Stimulated activated memory B cell treated with anti-CD40 and anti-IgM and Interleukin-4, amounts not matched to agents 10 μg/mL and 1 μg/mL and 100 μg/mL, for 72 hours (primary cell): ENCODE results near the gene SERPINA5.
"Not testable (repeated sequence)": the region's sequence is repeated elsewhere in the genome, so short reads cannot be mapped to it uniquely, and the experiment has no call there.

Source experiments
- ATAC-seq: fragments of 150-1000 bp; cut with Tn5 transposase; 2 replicates; pipeline ENCODE4 v1.10.0; 2021
- H3K27ac Mint-ChIP-seq: one replicate; pipeline ENCODE4 v1.8.0; 2022; ENCODE audit warnings: mild to moderate bottlenecking, mixed read lengths
- H3K27me3 Mint-ChIP-seq: one replicate; pipeline ENCODE4 v1.8.0; 2022; ENCODE audit warnings: mixed read lengths
- H3K36me3 Mint-ChIP-seq: one replicate; pipeline ENCODE4 v1.8.0; 2022; ENCODE audit warnings: mixed read lengths
- H3K4me1 Mint-ChIP-seq: one replicate; pipeline ENCODE4 v1.8.0; 2022; ENCODE audit warnings: mixed read lengths
- H3K4me3 Mint-ChIP-seq: one replicate; pipeline ENCODE4 v1.8.0; 2022; ENCODE audit warnings: mild to moderate bottlenecking, moderate library complexity, mixed read lengths
- H3K9me3 Mint-ChIP-seq: one replicate; pipeline ENCODE4 v1.8.0; 2022; ENCODE audit warnings: mixed read lengths

Gene SERPINA5

GRCh38 chr14:94562941-94563883 lies 18.0 kb upstream of the SERPINA5 start:
- Mint-ChIP-seq H3K27me3 (no peaks in the 10 kb centered on the region), H3K27ac (no peak overlapping the region), H3K36me3 (no peaks in the 10 kb centered on the region), H3K9me3 (peaks cover 8% of the 10 kb centered on the region), H3K4me1 (no peaks in the 10 kb centered on the region), H3K4me3 (no peak overlapping the region)
- ATAC-seq, result no peak

GRCh38 chr14:94564381-94564780 lies 16.8 kb upstream of the SERPINA5 start:
- H3K36me3 Mint-ChIP-seq, result no peaks in the 10 kb centered on the region
- peaks cover 8% of the 10 kb centered on the region for H3K9me3 Mint-ChIP-seq
- ATAC-seq, result no peak
- H3K4me3 Mint-ChIP-seq, result no peak overlapping the region
- no peaks in the 10 kb centered on the region for H3K27me3 Mint-ChIP-seq
- no peaks in the 10 kb centered on the region for H3K4me1 Mint-ChIP-seq
- H3K27ac Mint-ChIP-seq, result no peak overlapping the region

GRCh38 chr14:94568186-94568585 lies 13.0 kb upstream of the SERPINA5 start:
- no peaks in the 10 kb centered on the region for H3K27me3 Mint-ChIP-seq
- no peaks in the 10 kb centered on the region for H3K36me3 Mint-ChIP-seq
- H3K4me1 Mint-ChIP-seq, result no peaks in the 10 kb centered on the region
- no peak overlapping the region for H3K4me3 Mint-ChIP-seq
- peaks cover 8% of the 10 kb centered on the region for H3K9me3 Mint-ChIP-seq
- no peak overlapping the region for H3K27ac Mint-ChIP-seq
- no peak for ATAC-seq

GRCh38 chr14:94569381-94570001 lies 11.7 kb upstream of the SERPINA5 start:
- H3K4me3 Mint-ChIP-seq, result no peak overlapping the region
- H3K4me1 Mint-ChIP-seq, result no peaks in the 10 kb centered on the region
- peaks cover 8% of the 10 kb centered on the region for H3K9me3 Mint-ChIP-seq
- ATAC-seq, result no peak
- H3K27me3 Mint-ChIP-seq, result no peaks in the 10 kb centered on the region
- no peaks in the 10 kb centered on the region for H3K36me3 Mint-ChIP-seq
- H3K27ac Mint-ChIP-seq, result no peak overlapping the region

GRCh38 chr14:94570002-94570400 lies 11.2 kb upstream of the SERPINA5 start:
- ATAC-seq, result peak; percentile 32
- Mint-ChIP-seq H3K27me3 (no peaks in the 10 kb centered on the region), H3K27ac (no peak overlapping the region), H3K4me3 (no peak overlapping the region), H3K4me1 (no peaks in the 10 kb centered on the region), H3K36me3 (no peaks in the 10 kb centered on the region), H3K9me3 (peaks cover 5% of the 10 kb centered on the region)

- Mint-ChIP-seq H3K9me3 (peaks cover 5% of the 10 kb centered on the region), H3K4me3 (no peak overlapping the region), H3K4me1 (no peaks in the 10 kb centered on the region), H3K27ac (no peak overlapping the region), H3K36me3 (no peaks in the 10 kb centered on the region), H3K27me3 (no peaks in the 10 kb centered on the region)
- ATAC-seq, result no peak
Measured at GRCh38 chr14:94570440-94570839, 10.8 kb upstream of the SERPINA5 start.

GRCh38 chr14:94571395-94571794 lies 9.8 kb upstream of the SERPINA5 start:
- ATAC-seq, result no peak
- Mint-ChIP-seq H3K36me3 (no peaks in the 10 kb centered on the region), H3K4me1 (no peaks in the 10 kb centered on the region), H3K27ac (no peak overlapping the region), H3K4me3 (no peak overlapping the region), H3K27me3 (no peaks in the 10 kb centered on the region), H3K9me3 (peaks cover 2% of the 10 kb centered on the region)

- ATAC-seq, result no peak
Measured at GRCh38 chr14:94571950-94572349, 9.3 kb upstream of the SERPINA5 start.

GRCh38 chr14:94572637-94573303 lies 8.5 kb upstream of the SERPINA5 start:
- Mint-ChIP-seq H3K27ac (no peak overlapping the region), H3K36me3 (no peaks in the 10 kb centered on the region)
- no peak for ATAC-seq

More at GRCh38 chr14:94571950-94572349, 9.3 kb upstream of the SERPINA5 start:
- no peaks in the 10 kb centered on the region for H3K9me3 Mint-ChIP-seq
- H3K36me3 Mint-ChIP-seq, result no peaks in the 10 kb centered on the region
- no peak overlapping the region for H3K27ac Mint-ChIP-seq
- H3K4me1 Mint-ChIP-seq, result no peaks in the 10 kb centered on the region
- no peak overlapping the region for H3K4me3 Mint-ChIP-seq
- no peaks in the 10 kb centered on the region for H3K27me3 Mint-ChIP-seq

GRCh38 chr14:94573475-94574277 lies 7.5 kb upstream of the SERPINA5 start:
- Mint-ChIP-seq H3K27ac (no peak overlapping the region), H3K27me3 (no peaks in the 10 kb centered on the region), H3K9me3 (no peaks in the 10 kb centered on the region), H3K36me3 (no peaks in the 10 kb centered on the region), H3K4me3 (no peak overlapping the region), H3K4me1 (no peaks in the 10 kb centered on the region)
- ATAC-seq, result no peak

More at GRCh38 chr14:94572637-94573303, 8.5 kb upstream of the SERPINA5 start:
- H3K9me3 Mint-ChIP-seq, result no peaks in the 10 kb centered on the region
- H3K4me3 Mint-ChIP-seq, result no peak overlapping the region
- H3K4me1 Mint-ChIP-seq, result no peaks in the 10 kb centered on the region
- no peaks in the 10 kb centered on the region for H3K27me3 Mint-ChIP-seq

- no peak for ATAC-seq
- no peak overlapping the region for H3K4me3 Mint-ChIP-seq
- H3K27ac Mint-ChIP-seq, result no peak overlapping the region
- H3K36me3 Mint-ChIP-seq, result no peaks in the 10 kb centered on the region
- H3K27me3 Mint-ChIP-seq, result no peaks in the 10 kb centered on the region
- H3K4me1 Mint-ChIP-seq, result no peaks in the 10 kb centered on the region
- no peaks in the 10 kb centered on the region for H3K9me3 Mint-ChIP-seq
Measured at GRCh38 chr14:94574336-94574735, 6.9 kb upstream of the SERPINA5 start.

- Mint-ChIP-seq H3K27me3 (no peaks in the 10 kb centered on the region), H3K4me3 (no peak overlapping the region), H3K4me1 (no peaks in the 10 kb centered on the region), H3K36me3 (no peaks in the 10 kb centered on the region), H3K9me3 (no peaks in the 10 kb centered on the region), H3K27ac (no peak overlapping the region)
- no peak for ATAC-seq
Measured at GRCh38 chr14:94575730-94576585, 5.3 kb upstream of the SERPINA5 start.

- not testable (repeated sequence) for H3K4me3 Mint-ChIP-seq, H3K36me3 Mint-ChIP-seq, H3K27me3 Mint-ChIP-seq, H3K27ac Mint-ChIP-seq, H3K4me1 Mint-ChIP-seq, ATAC-seq, H3K9me3 Mint-ChIP-seq
Measured at GRCh38 chr14:94577472-94577871, 3.8 kb upstream of the SERPINA5 start.

GRCh38 chr14:94578712-94579111 lies 2.5 kb upstream of the SERPINA5 start:
- ATAC-seq, result no peak
- no peak overlapping the region for H3K4me3 Mint-ChIP-seq
- no peak overlapping the region for H3K27ac Mint-ChIP-seq
- H3K36me3 Mint-ChIP-seq, result no peaks in the 10 kb centered on the region
- H3K9me3 Mint-ChIP-seq, result no peaks in the 10 kb centered on the region
- no peaks in the 10 kb centered on the region for H3K4me1 Mint-ChIP-seq
- no peaks in the 10 kb centered on the region for H3K27me3 Mint-ChIP-seq
